Measurements from ENCODE around the gene GNG7. TPM values are rescaled to one million over a fixed set of nuclear protein-coding genes. Genes with fewer than 3 reads are reported as not detected.
"Not testable (repeated sequence)": the region's sequence is repeated elsewhere in the genome, so short reads cannot be mapped to it uniquely, and the experiment has no call there.

The GNG7 gene
- total and polyA plus RNA-seq, 7 donors: 1.2 to 8.0 (median 2.6) TPM

DNA sequence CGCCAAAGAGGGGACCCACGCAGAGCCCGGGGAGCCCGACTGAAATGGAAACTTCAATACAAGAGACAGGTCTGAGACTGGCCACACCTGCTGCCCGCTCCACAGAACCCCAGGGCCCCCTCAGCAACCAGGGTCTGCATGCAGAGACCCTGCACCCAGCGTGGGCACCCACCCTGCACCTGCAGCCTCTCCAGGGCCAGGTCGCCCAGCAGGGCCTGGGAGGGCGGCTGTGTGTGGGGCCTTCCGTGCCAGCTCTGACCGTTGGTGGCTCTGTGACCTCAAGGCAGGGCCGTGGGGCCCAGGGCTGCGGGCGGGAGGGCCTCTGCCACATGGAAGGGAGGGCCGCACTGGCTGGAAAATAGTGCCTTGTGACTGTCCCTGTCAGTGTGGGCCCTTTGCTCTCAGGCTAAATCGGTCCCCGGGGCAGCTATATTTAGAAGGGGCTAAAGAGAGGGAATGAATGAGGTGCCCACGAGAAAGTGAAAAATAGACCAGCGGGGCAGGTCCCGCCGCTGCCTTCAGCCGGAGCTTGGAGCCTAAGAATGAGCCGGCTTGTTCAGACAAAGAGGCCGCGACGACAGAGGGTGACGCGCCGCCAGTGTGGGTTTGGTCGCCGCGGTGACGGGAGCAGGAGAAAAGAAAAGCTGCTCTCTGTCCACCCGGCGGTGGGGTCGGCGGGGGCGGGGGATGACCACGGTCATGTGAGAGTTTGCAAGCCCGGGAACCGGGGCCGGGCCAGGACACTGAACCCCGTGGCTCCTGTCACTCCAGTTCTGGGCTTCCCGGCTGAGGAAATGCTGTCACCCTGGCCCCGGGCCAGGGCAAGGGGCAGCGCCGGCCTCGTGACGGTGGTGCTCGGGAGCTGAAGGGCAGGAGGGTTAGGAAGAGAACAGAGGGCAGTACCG lies 156.1 kb downstream of the GNG7 start:
- peak; percentile 91 for DNase-seq
- H3K36me3 ChIP-seq: no peaks in the 10 kb centered on the region

DNA sequence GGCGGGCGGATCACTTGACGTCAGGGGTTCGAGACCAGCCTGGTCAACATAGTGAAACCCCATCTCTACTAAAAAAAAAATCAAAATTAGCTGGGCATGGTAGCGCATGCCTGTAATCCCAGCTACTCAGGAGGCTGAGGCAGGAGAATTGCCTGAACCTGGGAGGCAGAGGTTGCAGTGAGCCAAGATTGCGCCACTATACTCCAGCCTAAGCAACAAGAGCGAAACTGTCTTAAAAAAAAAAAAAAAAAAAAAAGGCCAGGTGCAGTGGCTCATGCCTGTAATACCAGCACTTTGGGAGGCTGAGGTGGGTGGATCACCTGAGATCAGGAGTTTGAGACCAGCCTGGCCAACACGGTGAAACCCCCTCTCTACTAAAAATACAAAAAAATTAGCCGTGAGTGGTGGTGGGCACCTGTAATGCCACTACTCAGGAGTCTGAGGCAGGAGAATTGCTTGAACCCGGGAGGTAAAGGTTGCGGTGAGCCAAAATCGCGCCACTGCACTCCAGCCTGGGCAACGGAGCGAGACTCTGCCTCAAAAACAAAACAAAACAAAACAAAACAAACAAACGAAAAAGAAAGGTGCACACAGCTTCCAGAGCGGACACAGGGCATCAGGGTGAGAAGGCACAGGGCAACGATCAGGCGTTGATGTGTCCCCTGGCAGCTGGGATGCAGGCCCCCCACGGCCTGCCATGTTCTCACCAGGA lies 156.9 kb downstream of the GNG7 start:
- peak; percentile 56 for DNase-seq
- H3K36me3 ChIP-seq; H3K9me3 ChIP-seq; H3K4me3 ChIP-seq; H3K27me3 ChIP-seq; intact Hi-C loops (cut with DNase I): not testable (repeated sequence)
- H3K4me1 ChIP-seq: peaks cover 0 to 77% (median 74%) of the 10 kb centered on the region in 4 donors
- H3K27ac ChIP-seq: peak overlapping the region; percentile 89 to 98 (median 94)
- 92 to 94% methylated on average over 20 of the region's 20 CpGs for WGBS, 2 donors

More for the DNA sequence above, 156.1 kb downstream of the GNG7 start:
- Histone ChIP-seq H3K9me3 (no peaks in the 10 kb centered on the region), H3K27me3 (no peaks in the 10 kb centered on the region), H3K4me3 (no peak overlapping the region), H3K4me1 (peaks cover 0 to 77% (median 72%) of the 10 kb centered on the region in 4 donors), H3K27ac (peak overlapping the region; percentile 89 to 98 (median 94))
- 27 to 66% methylated on average over 50 of the region's 50 CpGs for WGBS, 2 donors
- intact Hi-C loops (cut with DNase I): no loop called here
- TF ChIP-seq POLR2AphosphoS5 (IDR thresholded peaks at IDR 0.05) (peak in 3 of 4 donors; percentile 11 to 69 (median 69)), POLR2A (IDR thresholded peaks at IDR 0.05) (no peak), EP300 (IDR thresholded peaks at IDR 0.05) (peak in 1 of 4 donors; percentile 61)
- TF ChIP-seq, protein P1, sequence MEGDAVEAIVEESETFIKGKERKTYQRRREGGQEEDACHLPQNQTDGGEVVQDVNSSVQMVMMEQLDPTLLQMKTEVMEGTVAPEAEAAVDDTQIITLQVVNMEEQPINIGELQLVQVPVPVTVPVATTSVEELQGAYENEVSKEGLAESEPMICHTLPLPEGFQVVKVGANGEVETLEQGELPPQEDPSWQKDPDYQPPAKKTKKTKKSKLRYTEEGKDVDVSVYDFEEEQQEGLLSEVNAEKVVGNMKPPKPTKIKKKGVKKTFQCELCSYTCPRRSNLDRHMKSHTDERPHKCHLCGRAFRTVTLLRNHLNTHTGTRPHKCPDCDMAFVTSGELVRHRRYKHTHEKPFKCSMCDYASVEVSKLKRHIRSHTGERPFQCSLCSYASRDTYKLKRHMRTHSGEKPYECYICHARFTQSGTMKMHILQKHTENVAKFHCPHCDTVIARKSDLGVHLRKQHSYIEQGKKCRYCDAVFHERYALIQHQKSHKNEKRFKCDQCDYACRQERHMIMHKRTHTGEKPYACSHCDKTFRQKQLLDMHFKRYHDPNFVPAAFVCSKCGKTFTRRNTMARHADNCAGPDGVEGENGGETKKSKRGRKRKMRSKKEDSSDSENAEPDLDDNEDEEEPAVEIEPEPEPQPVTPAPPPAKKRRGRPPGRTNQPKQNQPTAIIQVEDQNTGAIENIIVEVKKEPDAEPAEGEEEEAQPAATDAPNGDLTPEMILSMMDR (IDR thresholded peaks at IDR 0.05): no peak

DNA sequence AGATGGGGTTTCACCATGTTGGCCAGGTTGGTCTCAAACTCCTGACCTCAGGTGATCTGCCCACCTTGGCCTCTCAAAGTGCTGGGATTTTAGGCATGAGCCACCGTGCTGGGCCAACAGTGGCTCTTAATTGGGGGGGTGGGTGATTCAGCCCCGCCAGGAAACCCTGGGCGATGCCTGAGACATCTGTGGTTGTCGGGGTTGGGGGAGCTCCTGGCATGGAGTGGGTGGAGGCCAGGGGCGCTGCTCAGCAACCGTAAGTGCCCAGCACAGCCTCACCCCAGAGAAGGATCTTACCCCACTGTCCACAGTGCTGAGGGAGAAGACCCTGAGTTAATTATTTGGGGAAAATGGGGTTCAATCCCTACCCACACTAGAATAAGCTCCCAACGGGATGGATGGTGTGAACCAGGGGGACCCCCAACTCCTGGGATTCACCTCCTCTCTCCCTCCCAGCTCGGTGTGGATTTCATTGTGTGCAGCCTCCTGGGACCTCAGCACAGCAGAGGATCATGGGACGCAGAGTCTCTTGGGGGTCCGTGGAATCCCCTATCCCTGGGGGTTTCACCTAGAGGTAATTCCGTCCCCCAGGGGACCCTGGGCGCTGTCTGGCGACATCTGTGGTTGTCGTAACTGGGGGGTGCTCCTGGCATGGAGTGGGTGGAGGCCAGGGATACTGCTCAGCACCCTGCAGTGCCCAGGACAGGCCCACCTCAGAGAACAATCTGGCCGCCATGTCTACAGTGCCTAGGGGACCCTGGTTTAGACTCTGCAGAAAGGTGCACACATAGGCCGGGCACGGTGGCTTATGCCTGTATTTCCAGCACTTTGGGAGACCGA lies 157.7 kb downstream of the GNG7 start:
- peak; percentile 64 for DNase-seq
- 89 to 93% methylated on average over 18 of the region's 18 CpGs for WGBS, 2 donors
- H3K27me3 ChIP-seq: no peaks in the 10 kb centered on the region

DNA sequence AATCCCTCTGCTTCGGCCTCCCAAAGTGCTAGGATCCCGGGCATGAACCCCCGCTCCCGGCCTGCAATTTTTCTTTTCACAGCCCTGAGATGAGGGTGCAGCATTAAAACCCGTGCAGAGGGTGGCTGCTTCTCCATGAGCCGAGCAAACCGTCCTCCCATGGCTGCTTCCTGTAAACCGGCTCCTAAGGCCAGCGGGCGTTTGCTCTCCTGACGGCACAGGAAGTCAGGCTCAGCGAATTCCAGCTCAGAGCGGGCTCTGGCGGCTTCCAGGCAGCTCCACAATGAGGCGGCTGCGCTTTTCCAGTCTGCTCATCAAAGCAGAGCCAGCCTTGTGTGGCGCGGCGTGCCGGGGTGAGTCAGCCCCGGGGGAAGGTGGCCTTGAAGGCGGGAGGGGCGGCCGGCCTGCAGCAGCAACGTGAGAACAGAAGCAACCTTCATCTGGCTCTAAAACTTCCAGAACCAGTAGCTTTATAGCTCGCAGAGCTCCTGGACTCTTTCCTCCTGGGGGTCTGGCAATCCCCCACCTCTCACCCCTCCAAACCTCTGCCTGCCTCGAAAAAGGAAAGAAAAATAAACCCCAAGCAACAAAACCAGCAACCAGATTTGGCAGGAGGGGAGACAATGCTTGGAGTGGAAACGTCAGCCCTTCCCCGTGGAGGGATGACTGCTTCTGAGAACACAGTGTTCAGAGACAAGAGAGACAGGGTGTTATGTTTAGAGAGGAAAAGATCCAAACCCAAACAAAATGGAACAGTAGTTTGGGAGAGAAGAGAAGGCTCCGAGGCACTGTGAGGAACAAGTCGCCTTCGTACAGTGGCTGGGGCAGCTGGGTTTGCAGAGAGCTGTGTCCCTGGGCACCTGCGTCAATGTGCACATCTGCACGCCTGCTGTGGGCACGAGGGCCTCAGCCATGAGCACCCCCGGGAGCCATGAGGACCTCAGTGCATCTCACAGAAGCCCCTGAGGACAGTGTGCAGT lies 158.7 kb downstream of the GNG7 start:
- peak overlapping the region; percentile 89 to 98 (median 94) for H3K27ac ChIP-seq
- H3K36me3 ChIP-seq: no peaks in the 10 kb centered on the region
- peaks cover 0 to 73% (median 69%) of the 10 kb centered on the region in 4 donors for H3K4me1 ChIP-seq
- peak; percentile 99 for DNase-seq
- H3K9me3 ChIP-seq: no peaks in the 10 kb centered on the region
- no peaks in the 10 kb centered on the region for H3K27me3 ChIP-seq
- WGBS, 2 donors: 18 to 19% methylated on average over 36 of the region's 36 CpGs
- peak overlapping the region; percentile 10 to 36 (median 28) for H3K4me3 ChIP-seq
- TF ChIP-seq EP300 (IDR thresholded peaks at IDR 0.05): peak; percentile 89 to 98 (median 93)
- peak; percentile 43 to 46 for TF ChIP-seq POLR2A (IDR thresholded peaks at IDR 0.05)
- TF ChIP-seq POLR2AphosphoS5 (IDR thresholded peaks at IDR 0.05): peak; percentile 79 to 96 (median 86)
- TF ChIP-seq, protein P1 (IDR thresholded peaks at IDR 0.05): no peak
- intact Hi-C loops (cut with DNase I): loop anchor here (1.0 to 2.0 kb wide), 2 partner anchors 59 to 67 kb away; partner anchors contain the start of gene GADD45B

More for the DNA sequence above, 157.7 kb downstream of the GNG7 start:
- peak overlapping the region; percentile 89 to 98 (median 94) for H3K27ac ChIP-seq
- peak overlapping the region in 1 of 4 donors; percentile 35 for H3K4me3 ChIP-seq
- H3K9me3 ChIP-seq: no peaks in the 10 kb centered on the region
- TF ChIP-seq POLR2AphosphoS5 (IDR thresholded peaks at IDR 0.05): no peak
- TF ChIP-seq EP300 (IDR thresholded peaks at IDR 0.05): no peak
- TF ChIP-seq POLR2A (IDR thresholded peaks at IDR 0.05): no peak
- TF ChIP-seq, protein P1 (IDR thresholded peaks at IDR 0.05): no peak
- intact Hi-C loops (cut with DNase I): no loop called here
- peaks cover 0 to 77% (median 74%) of the 10 kb centered on the region in 4 donors for H3K4me1 ChIP-seq
- H3K36me3 ChIP-seq: no peaks in the 10 kb centered on the region

DNA sequence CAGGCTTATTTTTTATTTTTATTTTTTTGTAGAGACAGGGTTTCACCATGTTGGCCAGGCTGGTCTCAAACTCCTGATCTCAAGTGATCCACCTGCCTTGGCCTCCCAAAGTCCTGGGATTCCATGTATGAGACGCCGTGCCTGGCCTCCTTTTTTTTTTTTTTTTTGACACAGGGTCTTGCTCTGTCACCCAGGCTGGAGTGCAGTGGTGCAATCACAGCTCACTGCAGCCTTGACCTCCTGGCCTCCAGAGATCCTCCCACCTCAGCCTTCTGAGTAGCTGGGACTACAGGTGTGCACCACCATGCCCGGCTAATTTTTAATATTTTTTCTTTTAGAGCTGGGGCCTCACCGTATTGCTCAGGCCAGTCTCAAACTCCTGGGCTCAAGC lies 159.4 kb downstream of the GNG7 start:
- WGBS, 2 donors: 41 to 62% methylated on average over 4 of the region's 4 CpGs
- Histone ChIP-seq H3K4me1 (peaks cover 0 to 73% (median 69%) of the 10 kb centered on the region in 4 donors), H3K4me3 (peak overlapping the region; percentile 10 to 36 (median 28))

More for the DNA sequence above, 159.4 kb downstream of the GNG7 start:
- not testable (repeated sequence) for H3K27me3 ChIP-seq, H3K36me3 ChIP-seq, H3K9me3 ChIP-seq, DNase-seq
- peak overlapping the region; percentile 89 to 98 (median 94) for H3K27ac ChIP-seq
- intact Hi-C loops (cut with DNase I): loop anchor here (1.0 to 2.0 kb wide), 2 partner anchors 60 to 67 kb away; partner anchors contain the start of gene GADD45B
